Renal cortical epithelial cell (primary cell): ENCODE results near the gene BTBD16. TPM values are rescaled to one million over a fixed set of nuclear protein-coding genes. Genes with fewer than 3 reads are reported as not detected.
A peak's percentile ranks its signal among the peaks of the same experiment; 100 is the strongest.

Experiments used
- DNase-seq: peaks from one replicate; pipeline ENCODE4 v3.0.0-alpha.2; 2011; ENCODE audit warnings: low read depth
- total RNA-seq: library from RNA; depleted of rRNA; stranded (reverse); fragments of >200 nt; gene quantifications from 2 replicates; pipeline ENCODE4 v1.2.3, GENCODE V29; 2014

BTBD16 gene
- total RNA-seq, 1 donor from 2014 or later = 0.45 TPM

- DNase-seq = no peak
These were observed 22.5 kb upstream of the BTBD16 start for GRCh38 chr10:122248356-122249302.

- no peak for DNase-seq
These were observed 21.7 kb upstream of the BTBD16 start for GRCh38 chr10:122249303-122249850.

- no peak for DNase-seq
These were observed 20.9 kb upstream of the BTBD16 start for GRCh38 chr10:122249991-122250750.

- DNase-seq = no peak
These were observed 19.4 kb upstream of the BTBD16 start for GRCh38 chr10:122251459-122252255.

GRCh38 chr10:122252805-122253204 lies 18.3 kb upstream of the BTBD16 start:
- peak; percentile 20 for DNase-seq

GRCh38 chr10:122253605-122254004 lies 17.5 kb upstream of the BTBD16 start:
- DNase-seq = no peak

GRCh38 chr10:122254831-122255230 lies 16.3 kb upstream of the BTBD16 start:
- no peak for DNase-seq

- DNase-seq = no peak
These were observed 15.4 kb upstream of the BTBD16 start for GRCh38 chr10:122255509-122256301.

- no peak for DNase-seq
These were observed 14.1 kb upstream of the BTBD16 start for GRCh38 chr10:122257041-122257440.

GRCh38 chr10:122258136-122259074 lies 12.7 kb upstream of the BTBD16 start:
- peak; percentile 45 for DNase-seq

- no peak for DNase-seq
These were observed 12.0 kb upstream of the BTBD16 start for GRCh38 chr10:122259075-122259466.

- DNase-seq = no peak
These were observed 9.5 kb upstream of the BTBD16 start for GRCh38 chr10:122261584-122261983.

- peak; percentile 78 for DNase-seq
These were observed 7.1 kb upstream of the BTBD16 start for GRCh38 chr10:122263971-122264370.

GRCh38 chr10:122264436-122264835 lies 6.7 kb upstream of the BTBD16 start:
- DNase-seq = no peak

GRCh38 chr10:122264931-122265330 lies 6.2 kb upstream of the BTBD16 start:
- no peak for DNase-seq

- peak; percentile 86 for DNase-seq
These were observed 5.2 kb upstream of the BTBD16 start for GRCh38 chr10:122265896-122266295.

- DNase-seq = no peak
These were observed 3.0 kb upstream of the BTBD16 start for GRCh38 chr10:122267849-122268737.

GRCh38 chr10:122269059-122269687 lies 1.9 kb upstream of the BTBD16 start:
- no peak for DNase-seq
